Lower lobe of right lung (tissue), 2 donors: ENCODE data around the gene LMO4. TPM values are rescaled to one million over a fixed set of nuclear protein-coding genes. Genes with fewer than 3 reads are reported as not detected.
A peak's percentile ranks its signal among the peaks of the same experiment; 100 is the strongest.

Experiments
- ATAC-seq, 2 donors: fragments of 200-7000 bp; cut with Tn5 transposase; one replicate each; pipeline ENCODE4 v1.9.1; 2020 to 2022; ENCODE audit warnings: mild to moderate bottlenecking in 2 of 2, moderate library complexity in 2 of 2
- DNase-seq: peaks from one replicate; pipeline ENCODE4 v3.0.0-alpha.2; 2020
- H3K27ac ChIP-seq: fragments of 200-600 bp; one replicate; pipeline ENCODE4 v1.8.0; 2022
- H3K27me3 ChIP-seq: fragments of 200-600 bp; one replicate; pipeline ENCODE4 v1.8.0; 2022; ENCODE audit warnings: low read depth
- H3K36me3 ChIP-seq: fragments of 200-600 bp; one replicate; pipeline ENCODE4 v1.8.0; 2022; ENCODE audit warnings: mild to moderate bottlenecking
- H3K4me1 ChIP-seq: fragments of 200-600 bp; one replicate; pipeline ENCODE4 v1.8.0; 2022
- H3K4me3 ChIP-seq: fragments of 200-600 bp; one replicate; pipeline ENCODE4 v1.8.0; 2022; ENCODE audit warnings: mild to moderate bottlenecking
- H3K9me3 ChIP-seq: fragments of 200-600 bp; one replicate; pipeline ENCODE4 v1.8.0; 2022
- intact Hi-C: fragments of 100-400 bp; cut with DNase I; formaldehyde crosslinking; loops from one replicate; pipeline ENCODE4 v1.11.0; 2022
- total RNA-seq: library from RNA; stranded (reverse); fragmentation: NEBNext Ultra II Directional; extraction: Animal tissue kit (Norgen Biotek cat#: 25700); gene quantifications from one replicate; pipeline ENCODE4 v1.2.1, GENCODE V29; 2021
- TF ChIP-seq, protein P1 (sequence below): fragments of 200-600 bp; IDR thresholded peaks from one replicate; pipeline ENCODE4 v1.8.0; 2022; ENCODE audit warnings: antibody characterized with exemption, mild to moderate bottlenecking
- donor health status: DM: no; HTN: yes; CAD: no; lungs with severe emphysema.

Gene LMO4
- total RNA-seq, 1 donor from 2014 or later, result 53.0 TPM

DNA sequence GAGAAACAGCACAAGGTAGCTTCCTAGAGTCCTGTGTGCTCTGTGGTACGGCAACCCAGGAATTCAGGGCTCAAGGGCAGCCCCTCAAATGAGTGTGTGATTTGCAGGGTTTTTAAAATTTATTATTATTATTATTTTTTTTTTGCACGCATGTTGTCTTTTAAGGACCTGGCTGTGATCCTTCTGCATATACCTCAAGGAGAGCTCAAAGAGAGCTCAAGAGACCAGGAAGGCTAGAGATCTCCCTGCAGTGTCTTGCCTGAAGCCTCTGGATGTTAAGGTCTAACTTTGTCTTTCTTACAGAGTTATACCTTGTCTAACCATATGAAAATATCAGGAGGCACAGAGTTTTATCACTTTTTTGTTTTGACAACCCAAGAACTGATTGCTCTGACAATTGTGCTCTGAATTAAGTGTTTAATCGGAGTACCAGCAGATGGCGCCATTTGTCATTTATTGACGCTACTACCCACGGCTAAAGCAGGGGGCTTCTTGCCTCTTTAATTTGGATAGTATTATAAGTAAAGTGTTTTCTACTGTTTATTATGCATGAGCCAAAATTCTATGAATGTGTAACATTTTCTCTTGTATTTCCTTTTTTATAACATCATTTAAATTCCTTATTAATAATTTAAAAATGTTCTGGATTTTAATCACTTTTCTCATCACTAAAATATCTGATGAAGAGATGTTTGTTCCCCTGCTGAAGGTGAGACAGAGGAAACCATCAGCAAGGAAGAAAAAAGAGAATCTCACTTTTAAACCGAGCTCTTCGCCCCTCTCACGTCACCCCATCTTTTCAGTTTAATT lies 35.8 kb upstream of the LMO4 start:
- intact Hi-C loops, result no loop called here
- Histone ChIP-seq H3K4me3 (no peak overlapping the region), H3K9me3 (no peaks in the 10 kb centered on the region), H3K27me3 (no peaks in the 10 kb centered on the region), H3K36me3 (no peaks in the 10 kb centered on the region), H3K27ac (no peak overlapping the region), H3K4me1 (no peaks in the 10 kb centered on the region)
- no peak for DNase-seq
- TF ChIP-seq, protein P1, sequence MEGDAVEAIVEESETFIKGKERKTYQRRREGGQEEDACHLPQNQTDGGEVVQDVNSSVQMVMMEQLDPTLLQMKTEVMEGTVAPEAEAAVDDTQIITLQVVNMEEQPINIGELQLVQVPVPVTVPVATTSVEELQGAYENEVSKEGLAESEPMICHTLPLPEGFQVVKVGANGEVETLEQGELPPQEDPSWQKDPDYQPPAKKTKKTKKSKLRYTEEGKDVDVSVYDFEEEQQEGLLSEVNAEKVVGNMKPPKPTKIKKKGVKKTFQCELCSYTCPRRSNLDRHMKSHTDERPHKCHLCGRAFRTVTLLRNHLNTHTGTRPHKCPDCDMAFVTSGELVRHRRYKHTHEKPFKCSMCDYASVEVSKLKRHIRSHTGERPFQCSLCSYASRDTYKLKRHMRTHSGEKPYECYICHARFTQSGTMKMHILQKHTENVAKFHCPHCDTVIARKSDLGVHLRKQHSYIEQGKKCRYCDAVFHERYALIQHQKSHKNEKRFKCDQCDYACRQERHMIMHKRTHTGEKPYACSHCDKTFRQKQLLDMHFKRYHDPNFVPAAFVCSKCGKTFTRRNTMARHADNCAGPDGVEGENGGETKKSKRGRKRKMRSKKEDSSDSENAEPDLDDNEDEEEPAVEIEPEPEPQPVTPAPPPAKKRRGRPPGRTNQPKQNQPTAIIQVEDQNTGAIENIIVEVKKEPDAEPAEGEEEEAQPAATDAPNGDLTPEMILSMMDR, result peak; percentile 81
- peak in 1 of 2 donors; percentile 61 for ATAC-seq

DNA sequence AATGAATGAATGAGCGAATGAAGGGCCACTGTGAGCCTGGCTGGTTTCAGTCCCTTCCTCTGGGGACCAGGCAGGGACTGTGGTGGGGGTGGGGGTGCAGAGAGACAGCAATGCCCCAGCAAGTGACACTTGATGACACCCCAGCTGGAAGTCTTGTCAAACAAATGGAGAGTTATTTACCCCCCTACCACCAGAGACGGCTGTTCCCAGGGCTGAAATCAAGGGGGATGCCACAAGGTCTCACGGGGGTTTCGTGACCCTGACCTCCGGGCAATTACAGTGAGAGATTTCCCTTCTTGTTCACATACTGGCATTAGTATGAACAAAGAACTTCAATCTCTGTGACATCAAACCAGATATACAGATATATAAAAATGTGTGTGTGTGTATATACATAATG lies 34.0 kb upstream of the LMO4 start:
- Histone ChIP-seq H3K4me3 (no peak overlapping the region), H3K36me3 (no peaks in the 10 kb centered on the region), H3K4me1 (no peaks in the 10 kb centered on the region), H3K9me3 (no peaks in the 10 kb centered on the region), H3K27ac (no peak overlapping the region), H3K27me3 (no peaks in the 10 kb centered on the region)
- ATAC-seq (no peak), DNase-seq (no peak)
- TF ChIP-seq, protein P1, result no peak
- intact Hi-C loops, result no loop called here

DNA sequence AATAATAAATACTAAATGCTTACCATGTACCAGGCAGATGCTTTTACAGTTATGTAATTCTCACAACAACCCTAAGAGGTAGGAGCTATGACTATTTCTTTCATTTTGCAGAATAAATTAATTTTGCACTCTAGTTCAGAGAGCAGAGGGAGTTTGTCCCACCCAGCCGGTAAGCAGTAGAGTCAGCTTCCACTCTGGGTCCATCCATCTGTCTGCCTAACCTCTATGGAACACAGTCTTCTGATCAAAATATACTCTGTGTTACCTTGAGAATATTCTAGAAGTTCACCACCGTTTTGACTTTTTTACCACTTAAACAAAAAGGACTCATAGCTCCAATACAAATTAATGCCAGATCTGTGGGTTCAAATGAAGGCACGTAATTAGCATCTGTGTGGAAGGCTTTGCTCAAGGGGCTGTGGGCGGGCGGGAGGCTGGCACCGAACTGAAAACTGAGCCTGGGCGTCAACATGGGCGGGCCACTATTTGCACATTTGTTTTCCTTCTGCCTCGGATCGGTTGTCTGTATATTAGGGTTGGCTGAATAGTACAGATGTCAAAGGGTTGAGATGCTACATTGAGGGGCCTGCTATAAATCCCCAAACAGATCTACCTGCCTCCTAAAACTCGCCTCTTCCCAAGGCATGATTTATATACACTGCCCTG lies 33.1 kb upstream of the LMO4 start:
- H3K9me3 ChIP-seq, result no peaks in the 10 kb centered on the region
- no peak overlapping the region for H3K27ac ChIP-seq
- intact Hi-C loops, result no loop called here
- TF ChIP-seq, protein P1, result no peak
- DNase-seq, result no peak
- H3K4me1 ChIP-seq, result no peaks in the 10 kb centered on the region
- no peak for ATAC-seq
- no peaks in the 10 kb centered on the region for H3K27me3 ChIP-seq
- H3K36me3 ChIP-seq, result no peaks in the 10 kb centered on the region
- H3K4me3 ChIP-seq, result no peak overlapping the region

DNA sequence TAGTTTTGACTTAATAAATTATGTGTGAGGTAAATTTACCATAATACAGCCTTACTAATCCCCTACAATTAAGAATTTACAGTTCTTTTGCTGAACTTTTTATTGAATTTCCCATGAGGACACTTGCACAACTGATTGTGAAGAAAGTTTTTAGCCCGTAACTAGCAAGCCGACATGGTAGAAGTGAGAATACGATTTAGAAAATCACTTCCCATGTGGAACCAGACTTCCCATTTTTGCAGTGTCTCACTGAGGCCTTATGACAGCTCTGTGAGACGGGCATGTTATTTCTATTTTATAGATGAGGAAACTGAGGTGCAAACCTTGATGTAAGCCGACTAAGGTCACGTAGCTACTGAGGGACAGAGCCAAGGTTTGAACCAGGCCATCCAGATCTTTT lies 32.5 kb upstream of the LMO4 start:
- Histone ChIP-seq H3K4me1 (no peaks in the 10 kb centered on the region), H3K4me3 (no peak overlapping the region), H3K27ac (no peak overlapping the region), H3K9me3 (no peaks in the 10 kb centered on the region), H3K27me3 (no peaks in the 10 kb centered on the region), H3K36me3 (no peaks in the 10 kb centered on the region)
- TF ChIP-seq, protein P1, result no peak
- intact Hi-C loops, result no loop called here
- ATAC-seq (peak in 1 of 2 donors; percentile 32), DNase-seq (no peak)

- DNase-seq (no peak), ATAC-seq (no peak)
- Histone ChIP-seq H3K4me3 (no peak overlapping the region), H3K27ac (no peak overlapping the region), H3K4me1 (no peaks in the 10 kb centered on the region), H3K36me3 (no peaks in the 10 kb centered on the region), H3K27me3 (no peaks in the 10 kb centered on the region), H3K9me3 (no peaks in the 10 kb centered on the region)
- intact Hi-C loops, result no loop called here
- TF ChIP-seq, protein P1, result no peak
These were observed 29.0 kb upstream of the LMO4 start for GRCh38 chr1:87299661-87300060.
